Lower leg skin (tissue), 4 donors: ENCODE data around the gene KRT80. TPM values are rescaled to one million over a fixed set of nuclear protein-coding genes. Genes with fewer than 3 reads are reported as not detected.

Experiments
- DNase-seq, 2 donors: peaks; one replicate each; pipeline ENCODE4 v3.0.0-alpha.2; 2019; ENCODE audit warnings: low spot score in 2 of 2
- H3K4me3 ChIP-seq: fragments of 200-600 bp; sonication (generic); 2 replicates; pipeline ENCODE4 v1.5.1; 2017; ENCODE audit warnings: mild to moderate bottlenecking, low read depth; ENCODE audit not compliant: poor library complexity, severe bottlenecking
- POLR2A ChIP-seq, 2 donors: fragments of 450-650 bp; IDR thresholded peaks; one replicate each; pipeline ENCODE4 v1.6.1; 2016 to 2017; ENCODE audit warnings: antibody characterized with exemption in 2 of 2, mild to moderate bottlenecking in 1 of 2, moderate library complexity in 1 of 2
- WGBS, 2 donors: methylation state at CpG; one replicate each; pipeline ENCODE4 v1.1.5; 2018; 5-methylcytosine and 5-hydroxymethylcytosine counted together
- intact Hi-C: fragments of 100-400 bp; cut with DNase I; formaldehyde crosslinking; loops from one replicate; pipeline ENCODE4 v1.15.0; 2023; ENCODE audit warnings: low total_unique reads
- total RNA-seq, 4 donors: library from RNA; depleted of rRNA; stranded (reverse); fragments of >200 nt; gene quantifications; one replicate each; pipeline ENCODE4 v1.1.0, GENCODE V29; 2016
- TF ChIP-seq, protein P1 (sequence below), 3 donors: fragments of 450-650 bp; IDR thresholded peaks; one replicate each; pipeline ENCODE4 v1.5.1; 2016; ENCODE audit warnings: antibody characterized with exemption in 3 of 3, mild to moderate bottlenecking in 3 of 3, moderate library complexity in 2 of 3

The KRT80 gene
- total RNA-seq, 4 donors from 2014 or later = 269 to 349 (median 275) TPM

DNA sequence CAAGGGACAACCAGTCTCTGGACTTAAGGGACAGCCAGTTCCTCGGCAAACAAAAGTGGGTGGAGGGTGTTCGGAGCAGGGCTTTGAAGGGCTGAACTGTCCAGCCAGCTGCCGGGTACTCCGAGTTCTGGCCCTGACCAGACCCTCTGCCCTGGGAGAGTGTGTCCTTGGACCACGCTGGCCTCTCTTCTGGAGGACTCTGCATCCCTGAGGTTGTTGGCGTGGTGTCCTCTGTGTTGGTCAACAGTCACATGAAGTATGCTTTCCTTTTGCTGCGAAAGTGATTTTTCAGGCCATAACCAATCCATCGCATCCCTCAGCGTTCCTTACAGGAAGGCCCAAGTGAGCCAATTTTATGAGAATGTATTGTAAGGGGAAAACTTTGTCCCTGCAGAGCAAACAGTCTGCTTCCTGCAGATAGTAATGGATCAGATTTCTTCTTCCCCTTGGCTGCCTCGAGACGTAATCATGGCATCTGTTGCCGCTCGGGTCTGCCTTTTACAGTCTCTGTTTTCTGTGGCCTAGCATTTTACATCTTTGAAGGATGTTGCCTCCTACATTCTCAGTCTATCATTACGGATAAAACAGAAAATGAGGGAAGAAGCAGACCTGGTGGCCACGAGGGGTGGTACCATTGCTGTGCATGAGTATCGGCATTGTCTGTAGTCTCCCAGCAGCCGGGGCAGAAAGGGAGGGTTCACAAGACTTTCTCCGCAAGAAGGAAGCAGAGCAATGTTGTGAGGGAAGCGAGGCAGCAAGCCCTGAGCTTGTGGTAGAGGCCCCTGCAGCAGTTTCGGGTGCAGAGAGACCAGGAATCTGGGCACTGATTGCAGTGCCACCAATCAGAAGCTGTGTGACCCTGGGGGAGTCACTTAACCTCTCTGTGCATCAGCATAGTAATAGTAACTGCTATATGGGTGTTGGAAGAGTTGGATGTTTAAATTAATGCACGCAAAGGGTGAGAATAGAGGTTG is 64.9 kb downstream of the KRT80 start:
- intact Hi-C loops = no loop called here
- TF ChIP-seq, protein P1, sequence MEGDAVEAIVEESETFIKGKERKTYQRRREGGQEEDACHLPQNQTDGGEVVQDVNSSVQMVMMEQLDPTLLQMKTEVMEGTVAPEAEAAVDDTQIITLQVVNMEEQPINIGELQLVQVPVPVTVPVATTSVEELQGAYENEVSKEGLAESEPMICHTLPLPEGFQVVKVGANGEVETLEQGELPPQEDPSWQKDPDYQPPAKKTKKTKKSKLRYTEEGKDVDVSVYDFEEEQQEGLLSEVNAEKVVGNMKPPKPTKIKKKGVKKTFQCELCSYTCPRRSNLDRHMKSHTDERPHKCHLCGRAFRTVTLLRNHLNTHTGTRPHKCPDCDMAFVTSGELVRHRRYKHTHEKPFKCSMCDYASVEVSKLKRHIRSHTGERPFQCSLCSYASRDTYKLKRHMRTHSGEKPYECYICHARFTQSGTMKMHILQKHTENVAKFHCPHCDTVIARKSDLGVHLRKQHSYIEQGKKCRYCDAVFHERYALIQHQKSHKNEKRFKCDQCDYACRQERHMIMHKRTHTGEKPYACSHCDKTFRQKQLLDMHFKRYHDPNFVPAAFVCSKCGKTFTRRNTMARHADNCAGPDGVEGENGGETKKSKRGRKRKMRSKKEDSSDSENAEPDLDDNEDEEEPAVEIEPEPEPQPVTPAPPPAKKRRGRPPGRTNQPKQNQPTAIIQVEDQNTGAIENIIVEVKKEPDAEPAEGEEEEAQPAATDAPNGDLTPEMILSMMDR (IDR thresholded peaks at IDR 0.05) = no peak
- TF ChIP-seq POLR2A (IDR thresholded peaks at IDR 0.05) = no peak
- H3K4me3 ChIP-seq = no peak overlapping the region
- 72 to 77% methylated on average over 21 of the region's 21 CpGs for WGBS, 2 donors
- peak in 1 of 2 donors; percentile 83 for DNase-seq

DNA sequence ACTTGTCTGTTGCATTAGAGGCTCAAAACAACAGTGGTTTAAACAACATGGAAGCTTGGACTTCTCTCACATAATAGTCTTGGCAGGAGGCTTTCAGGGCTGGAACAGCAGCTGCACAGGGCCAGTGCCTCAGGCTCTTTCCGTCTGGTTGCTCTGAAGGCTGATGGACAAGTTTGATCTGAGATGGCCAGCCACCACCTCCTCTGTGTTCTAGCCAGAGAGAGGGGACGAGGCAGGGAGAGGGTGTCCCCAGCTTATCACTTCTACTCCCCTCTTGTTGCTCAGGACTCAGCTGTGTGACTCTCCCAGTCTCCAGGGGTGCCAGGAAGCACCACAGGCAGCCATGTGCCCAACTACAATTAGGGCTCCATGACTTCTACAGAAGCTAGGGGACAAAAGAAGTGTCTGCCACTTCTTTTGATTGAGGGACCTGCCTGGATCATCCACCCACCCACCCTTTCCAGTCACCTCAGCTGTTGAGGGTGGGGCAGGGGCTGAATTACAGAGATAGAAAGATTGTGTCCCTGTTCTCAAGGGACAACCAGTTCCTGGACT is 65.7 kb downstream of the KRT80 start:
- 63 to 66% methylated on average over 2 of the region's 2 CpGs for WGBS, 2 donors
- no peak overlapping the region for H3K4me3 ChIP-seq
- intact Hi-C loops = no loop called here
- DNase-seq = peak in 1 of 2 donors; percentile 59
- no peak for TF ChIP-seq POLR2A (IDR thresholded peaks at IDR 0.05)
- TF ChIP-seq, protein P1 (IDR thresholded peaks at IDR 0.05) = no peak

DNA sequence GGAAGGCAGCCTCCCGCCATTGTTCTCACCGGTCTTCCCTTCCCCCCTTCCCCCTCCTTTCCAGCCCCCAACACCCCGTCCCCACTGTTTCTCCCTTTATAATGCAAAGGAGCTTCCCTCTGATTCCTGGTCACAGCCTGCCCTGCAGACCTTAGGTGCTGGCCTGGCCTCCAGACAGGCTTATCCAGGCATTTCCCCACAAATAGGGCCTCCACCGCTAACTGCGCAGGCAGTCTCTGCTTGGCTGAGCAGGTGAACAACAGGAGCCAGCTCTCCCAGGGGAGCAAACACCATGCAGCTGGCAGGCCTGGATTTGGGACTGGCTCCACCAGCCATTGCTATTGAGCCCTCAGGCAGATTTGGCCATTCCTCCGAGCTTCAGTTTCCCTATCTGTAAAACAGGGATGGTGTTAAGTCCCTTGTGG is 66.3 kb downstream of the KRT80 start:
- TF ChIP-seq POLR2A (IDR thresholded peaks at IDR 0.05) = no peak
- TF ChIP-seq, protein P1 (IDR thresholded peaks at IDR 0.05) = no peak
- intact Hi-C loops = no loop called here
- DNase-seq = peak in 1 of 2 donors; percentile 68
- WGBS, 2 donors = 85 to 87% methylated on average over 6 of the region's 6 CpGs
- H3K4me3 ChIP-seq = no peak overlapping the region

DNA sequence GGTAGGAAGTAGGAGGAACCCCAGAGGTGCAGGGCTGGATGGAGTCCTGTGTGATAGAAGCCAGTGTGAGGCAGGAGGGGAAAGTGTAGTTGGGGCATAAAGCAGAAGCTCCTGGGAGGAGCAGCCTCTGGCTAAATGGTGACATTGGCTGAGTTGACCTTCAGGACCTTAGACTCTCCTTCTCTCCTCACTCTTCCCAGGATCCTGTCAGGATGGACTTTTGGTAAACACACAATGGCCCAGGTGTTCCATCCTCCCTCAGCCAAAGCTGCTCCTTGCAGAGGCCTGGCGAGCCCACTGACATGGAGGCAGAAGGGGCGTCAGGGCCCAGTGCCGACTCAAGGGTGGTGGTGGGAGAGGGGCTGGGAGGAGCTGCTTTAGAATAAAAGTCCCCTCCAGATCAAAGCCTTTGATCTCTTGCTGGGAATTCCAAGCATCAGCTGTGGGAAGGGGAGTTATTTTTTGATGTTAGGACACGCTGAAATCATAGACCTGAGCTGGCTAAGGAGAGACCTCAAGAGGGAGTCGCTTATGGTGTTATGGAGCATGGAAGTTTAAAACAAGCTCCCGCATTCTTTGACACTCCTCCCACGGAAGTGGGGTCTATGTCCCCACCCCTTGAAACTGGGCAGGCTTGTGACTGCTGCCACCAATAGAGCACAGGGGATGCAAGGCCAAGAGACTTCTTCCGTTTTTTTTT is 68.2 kb downstream of the KRT80 start:
- no peak overlapping the region for H3K4me3 ChIP-seq
- TF ChIP-seq, protein P1 (IDR thresholded peaks at IDR 0.05) = no peak
- no peak for TF ChIP-seq POLR2A (IDR thresholded peaks at IDR 0.05)
- DNase-seq = no peak
- 75 to 80% methylated on average over 8 of the region's 8 CpGs for WGBS, 2 donors
- intact Hi-C loops = no loop called here

DNA sequence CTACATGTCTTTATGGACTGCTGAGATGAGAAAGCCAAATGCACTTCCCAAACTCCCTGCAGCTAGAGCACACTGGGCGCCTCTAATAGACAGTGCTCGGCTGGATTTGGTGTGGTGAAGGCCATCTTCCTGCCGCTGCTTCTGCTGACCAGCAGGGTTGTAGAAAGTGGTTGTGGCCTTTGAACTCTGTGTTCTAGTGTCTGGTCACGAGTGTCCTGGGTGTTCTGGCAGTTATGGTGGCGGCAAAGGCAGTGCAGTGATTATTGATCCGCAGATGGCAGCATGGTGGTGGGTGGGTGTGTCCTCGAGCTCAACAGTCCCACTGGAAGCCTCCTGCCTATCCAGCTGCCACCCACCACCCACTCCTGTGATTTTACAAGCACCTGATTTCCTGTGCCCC is 68.9 kb downstream of the KRT80 start:
- 87 to 93% methylated on average over 7 of the region's 7 CpGs for WGBS, 2 donors
- intact Hi-C loops = no loop called here
- DNase-seq = no peak
- H3K4me3 ChIP-seq = no peak overlapping the region
- TF ChIP-seq, protein P1 (IDR thresholded peaks at IDR 0.05) = no peak
- no peak for TF ChIP-seq POLR2A (IDR thresholded peaks at IDR 0.05)
